SH-SY5Y (cell line): Measurements from ENCODE around the gene SPRED2.

Experiments
- GATA2 ChIP-seq: IDR thresholded peaks from 2 replicates; pipeline ENCODE4 v1.6.1; 2011; ENCODE audit warnings: mild to moderate bottlenecking, low read depth, low read length
- GATA3 ChIP-seq: IDR thresholded peaks from 2 replicates; pipeline ENCODE4 v1.6.1; 2011; ENCODE audit warnings: low read depth, mild to moderate bottlenecking, low read length, moderate library complexity

- TF ChIP-seq GATA2 (no peak), GATA3 (no peak)
These were observed 25.2 kb downstream of the SPRED2 start for GRCh38 chr2:65407240-65407639.
